ENCODE results near the gene WDR18.

DNA sequence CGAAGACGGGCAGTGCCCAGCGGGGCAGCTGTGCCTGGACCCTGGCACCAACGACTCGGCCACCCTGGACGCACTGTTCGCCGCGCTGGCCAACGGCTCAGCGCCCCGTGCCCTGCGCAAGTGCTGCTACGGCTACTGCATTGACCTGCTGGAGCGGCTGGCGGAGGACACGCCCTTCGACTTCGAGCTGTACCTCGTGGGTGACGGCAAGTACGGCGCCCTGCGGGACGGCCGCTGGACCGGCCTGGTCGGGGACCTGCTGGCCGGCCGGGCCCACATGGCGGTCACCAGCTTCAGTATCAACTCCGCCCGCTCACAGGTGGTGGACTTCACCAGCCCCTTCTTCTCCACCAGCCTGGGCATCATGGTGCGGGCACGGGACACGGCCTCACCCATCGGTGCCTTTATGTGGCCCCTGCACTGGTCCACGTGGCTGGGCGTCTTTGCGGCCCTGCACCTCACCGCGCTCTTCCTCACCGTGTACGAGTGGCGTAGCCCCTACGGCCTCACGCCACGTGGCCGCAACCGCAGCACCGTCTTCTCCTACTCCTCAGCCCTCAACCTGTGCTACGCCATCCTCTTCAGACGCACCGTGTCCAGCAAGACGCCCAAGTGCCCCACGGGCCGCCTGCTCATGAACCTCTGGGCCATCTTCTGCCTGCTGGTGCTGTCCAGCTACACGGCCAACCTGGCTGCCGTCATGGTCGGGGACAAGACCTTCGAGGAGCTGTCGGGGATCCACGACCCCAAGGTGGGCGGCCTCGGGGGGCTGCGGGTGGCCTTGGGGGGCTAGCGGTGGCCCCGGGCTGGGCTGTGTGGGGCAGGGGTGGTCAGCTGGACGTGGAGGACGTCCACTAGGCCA is 20.9 kb downstream of the WDR18 start:
- TF ChIP-seq, protein P1, sequence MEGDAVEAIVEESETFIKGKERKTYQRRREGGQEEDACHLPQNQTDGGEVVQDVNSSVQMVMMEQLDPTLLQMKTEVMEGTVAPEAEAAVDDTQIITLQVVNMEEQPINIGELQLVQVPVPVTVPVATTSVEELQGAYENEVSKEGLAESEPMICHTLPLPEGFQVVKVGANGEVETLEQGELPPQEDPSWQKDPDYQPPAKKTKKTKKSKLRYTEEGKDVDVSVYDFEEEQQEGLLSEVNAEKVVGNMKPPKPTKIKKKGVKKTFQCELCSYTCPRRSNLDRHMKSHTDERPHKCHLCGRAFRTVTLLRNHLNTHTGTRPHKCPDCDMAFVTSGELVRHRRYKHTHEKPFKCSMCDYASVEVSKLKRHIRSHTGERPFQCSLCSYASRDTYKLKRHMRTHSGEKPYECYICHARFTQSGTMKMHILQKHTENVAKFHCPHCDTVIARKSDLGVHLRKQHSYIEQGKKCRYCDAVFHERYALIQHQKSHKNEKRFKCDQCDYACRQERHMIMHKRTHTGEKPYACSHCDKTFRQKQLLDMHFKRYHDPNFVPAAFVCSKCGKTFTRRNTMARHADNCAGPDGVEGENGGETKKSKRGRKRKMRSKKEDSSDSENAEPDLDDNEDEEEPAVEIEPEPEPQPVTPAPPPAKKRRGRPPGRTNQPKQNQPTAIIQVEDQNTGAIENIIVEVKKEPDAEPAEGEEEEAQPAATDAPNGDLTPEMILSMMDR (IDR thresholded peaks at IDR 0.05; ENCODE audit: insufficient read depth, low read depth, low read length): no peak
- TF ChIP-seq EZH2 (IDR thresholded peaks at IDR 0.05; ENCODE audit: insufficient read depth, low read length): no peak
